B cell (primary cell): Measurements from ENCODE around the gene SLC44A1. TPM values are rescaled to one million over a fixed set of nuclear protein-coding genes. Genes with fewer than 3 reads are reported as not detected.

ENCODE experiments used
- ATAC-seq: fragments of 200-7000 bp; cut with Tn5 transposase; one replicate; pipeline ENCODE4 v1.10.0; 2021; ENCODE audit warnings: low read depth, mild to moderate bottlenecking, moderate number of reproducible peaks, moderate library complexity
- CTCF ChIA-PET: fragments of 350-600 bp; sonication (Branson Sonifier 250); formaldehyde crosslinking; loops from one replicate; lab custom pipeline; 2021; ENCODE audit warnings: antibody characterized with exemption, inconsistent platforms; lab: Charles Lee
- POLR2A ChIA-PET: fragments of 350-600 bp; sonication (Branson Sonifier 250); formaldehyde crosslinking; loops from one replicate; lab custom pipeline; 2021; ENCODE audit warnings: antibody characterized with exemption; lab: Charles Lee
- DNase-seq: peaks from one replicate; pipeline ENCODE4 v3.0.0; 2013
- H2AFZ ChIP-seq: 2 replicates; pipeline ENCODE4 v1.6.1; 2012; ENCODE audit warnings: mild to moderate bottlenecking, low read depth, low read length; ENCODE audit not compliant: insufficient read depth, poor library complexity, severe bottlenecking
- H3K27ac ChIP-seq, 2 donors: 1 replicate in 1 of 2; 2 replicates in 1 of 2; pipeline ENCODE4 v1.5.1; 2012 to 2013; ENCODE audit warnings: low read length in 2 of 2, mild to moderate bottlenecking in 2 of 2, moderate library complexity in 1 of 2
- H3K27me3 ChIP-seq, 4 experiments: fragments of 200-600 bp in 1 of 4; sonication (generic) in 1 of 4; replicated peaks in 1 of 4; 1 replicate in 2 of 4; 2 replicates in 2 of 4; pipeline versions ENCODE4 v1.6.1 to v1.7.0; 2013 to 2016; ENCODE audit warnings: low read length in 3 of 4, mild to moderate bottlenecking in 2 of 4, mixed read lengths in 1 of 4, moderate library complexity in 1 of 4; ENCODE audit not compliant: insufficient read depth in 4 of 4, control insufficient read depth in 3 of 4; ENCODE audit errors: control extremely low read depth in 1 of 4
- H3K36me3 ChIP-seq, 2 experiments: replicated peaks in 1 of 2; 1 replicate in 1 of 2; 2 replicates in 1 of 2; pipeline versions ENCODE4 v1.6.1 to v1.7.1; 2013; ENCODE audit warnings: low read length in 1 of 2; ENCODE audit not compliant: insufficient read depth in 2 of 2, control insufficient read depth in 1 of 2; ENCODE audit errors: control extremely low read depth in 1 of 2, extremely low read depth in 1 of 2
- H3K4me1 ChIP-seq, 2 donors: fragments of 200-600 bp in 1 of 2; sonication (generic) in 1 of 2; 1 replicate in 1 of 2; 2 replicates in 1 of 2; pipeline versions ENCODE4 v1.5.1 to v1.6.1; 2013 to 2017; ENCODE audit warnings: low read length in 2 of 2; ENCODE audit not compliant: control insufficient read depth in 2 of 2, insufficient read depth in 2 of 2
- H3K4me2 ChIP-seq: replicated peaks from 2 replicates; pipeline ENCODE3; 2012; ENCODE audit warnings: mild to moderate bottlenecking, low read depth, low read length; ENCODE audit not compliant: poor library complexity, severe bottlenecking
- H3K4me3 ChIP-seq, 5 experiments: fragments of 200-600 bp in 1 of 5; sonication (generic) in 1 of 5; 1 replicate in 3 of 5; 2 replicates in 2 of 5; pipeline versions ENCODE4 v1.5.1 to v1.7.0; 2011 to 2016; ENCODE audit warnings: low read length in 4 of 5, mild to moderate bottlenecking in 4 of 5, low read depth in 2 of 5, control low read depth in 1 of 5, moderate library complexity in 1 of 5; ENCODE audit not compliant: insufficient read depth in 1 of 5; ENCODE audit errors: control extremely low read depth in 1 of 5, extremely low read depth in 1 of 5
- H3K79me2 ChIP-seq: fragments of 200-600 bp; sonication (generic); one replicate; pipeline ENCODE4 v1.6.0; 2016; ENCODE audit warnings: low read length; ENCODE audit not compliant: control insufficient read depth, insufficient read depth
- H3K9ac ChIP-seq: fragments of 200-600 bp; sonication (generic); 2 replicates; pipeline ENCODE4 v1.6.1; 2017; ENCODE audit warnings: mild to moderate bottlenecking, low read length, moderate library complexity
- H3K9me3 ChIP-seq, 3 donors: one replicate each; pipeline versions ENCODE4 v1.6.1 to v1.7.1; 2013; ENCODE audit warnings: low read length in 2 of 3; ENCODE audit not compliant: control insufficient read depth in 2 of 3, insufficient read depth in 1 of 3; ENCODE audit errors: control extremely low read depth in 1 of 3
- H4K20me1 ChIP-seq: 2 replicates; pipeline ENCODE4 v1.6.0; 2012; ENCODE audit warnings: mild to moderate bottlenecking, low read length; ENCODE audit not compliant: insufficient read depth, control insufficient read depth, poor library complexity, severe bottlenecking
- H3K27ac Mint-ChIP-seq: one replicate; pipeline ENCODE4 v1.8.0; 2021; ENCODE audit warnings: mixed read lengths
- H3K27me3 Mint-ChIP-seq: one replicate; pipeline ENCODE4 v1.8.0; 2021; ENCODE audit warnings: mixed read lengths
- H3K4me1 Mint-ChIP-seq: one replicate; pipeline ENCODE4 v1.8.0; 2021; ENCODE audit warnings: mixed read lengths
- H3K4me3 Mint-ChIP-seq: one replicate; pipeline ENCODE4 v1.8.0; 2021; ENCODE audit warnings: mixed read lengths
- H3K9me3 Mint-ChIP-seq: one replicate; pipeline ENCODE4 v1.8.0; 2022; ENCODE audit warnings: mixed read lengths; ENCODE audit not compliant: insufficient read depth
- CTCF ChIP-seq: fragments of 200-600 bp; IDR thresholded peaks from one replicate; pipeline ENCODE4 v1.8.0; 2022; ENCODE audit warnings: antibody characterized with exemption, mild to moderate bottlenecking
- EZH2 ChIP-seq: IDR thresholded peaks from 2 replicates; pipeline ENCODE4 v1.6.1; 2012; ENCODE audit warnings: borderline replicate concordance, low read depth, mild to moderate bottlenecking, moderate library complexity, low read length; ENCODE audit not compliant: insufficient read depth, poor library complexity, severe bottlenecking
- WGBS: methylation state at CpG from one replicate; pipeline ENCODE4 v1.1.5; 2013; ENCODE audit warnings: missing lambda C conversion rate; ENCODE audit not compliant: insufficient coverage; 5-methylcytosine and 5-hydroxymethylcytosine counted together
- intact Hi-C: fragments of 100-400 bp; cut with micrococcal nuclease; formaldehyde crosslinking; loops from one replicate; pipeline ENCODE4 v1.10.0; 2022
- polyA plus RNA-seq: library from polyadenylated mRNA; depleted of rRNA; stranded (reverse); fragments of >200 nt; gene quantifications from 2 replicates; pipeline ENCODE4 v1.2.3, GENCODE V29; 2012
- total RNA-seq, 2 donors: library from RNA; stranded (reverse); fragments of 120-200 nt in 1 of 2; gene quantifications; 1 replicate in 1 of 2; 2 replicates in 1 of 2; pipeline versions ENCODE4 v1.2.3 to v1.2.4, GENCODE V29; 2013 to 2022

Gene SLC44A1
- total and polyA plus RNA-seq, 2 donors (not counting 1 experiment from before 2014, with no cell fraction given) = 2.2 to 17.7 TPM

DNA sequence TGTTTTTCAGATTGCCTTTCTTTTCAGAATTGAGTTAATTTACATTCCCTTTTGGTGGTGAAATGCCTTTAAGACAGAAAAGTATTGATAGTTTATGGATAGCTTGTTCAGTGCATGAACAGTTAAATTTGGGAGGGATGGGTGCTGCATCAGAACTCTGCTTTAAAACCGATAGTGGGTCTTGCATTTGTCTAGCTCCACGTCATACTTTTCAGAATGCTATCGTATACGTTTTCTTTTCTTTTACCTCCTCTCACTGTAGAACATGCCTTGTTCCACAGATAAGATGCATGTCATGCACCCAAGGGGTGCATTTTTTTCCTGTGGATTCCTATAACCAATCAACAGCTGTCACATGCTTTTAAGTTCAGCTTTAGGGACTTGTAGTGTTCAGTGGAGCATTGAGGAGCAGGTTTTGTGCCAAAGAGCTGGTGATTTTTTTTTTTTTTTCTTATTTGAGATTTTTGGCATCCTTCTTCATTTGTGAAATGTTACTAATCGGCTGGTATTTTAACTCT is 2.3 kb downstream of the SLC44A1 start:
- Mint-ChIP-seq H3K9me3 (no peaks in the 10 kb centered on the region), H3K4me1 (peaks cover 28% of the 10 kb centered on the region), H3K27ac (no peak overlapping the region), H3K4me3 (no peak overlapping the region), H3K27me3 (no peaks in the 10 kb centered on the region)
- H3K4me3 ChIP-seq = no peak overlapping the region
- no peaks in the 10 kb centered on the region for H3K27me3 ChIP-seq
- ChIA-PET POLR2A (no interaction called here), CTCF (interaction anchor here (1.1 to 2.4 kb wide), 3 partner anchors 139 to 466 kb away, joined by 3 to 8 read pairs (median 6); no protein-coding TSS in a partner anchor)
- H3K4me2 ChIP-seq = no peak overlapping the region
- H3K4me1 ChIP-seq = peaks cover 11 to 15% of the 10 kb centered on the region in 2 donors
- no peak overlapping the region for H3K9ac ChIP-seq
- no peaks in the 10 kb centered on the region for H4K20me1 ChIP-seq
- no peaks in the 10 kb centered on the region for H3K36me3 ChIP-seq
- intact Hi-C loops = loop anchor here (10.0 kb wide), 3 partner anchors 108 to 168 kb away; no protein-coding TSS in a partner anchor
- TF ChIP-seq EZH2 = no peak
- H2AFZ ChIP-seq = no peak overlapping the region
- no peaks in the 10 kb centered on the region for H3K9me3 ChIP-seq
- ATAC-seq = no peak
- H3K27ac ChIP-seq = no peak overlapping the region
- WGBS = 91% methylated on average over 4 of the region's 5 CpGs
- DNase-seq = no peak
- H3K79me2 ChIP-seq = peaks cover 26% of the 10 kb centered on the region

DNA sequence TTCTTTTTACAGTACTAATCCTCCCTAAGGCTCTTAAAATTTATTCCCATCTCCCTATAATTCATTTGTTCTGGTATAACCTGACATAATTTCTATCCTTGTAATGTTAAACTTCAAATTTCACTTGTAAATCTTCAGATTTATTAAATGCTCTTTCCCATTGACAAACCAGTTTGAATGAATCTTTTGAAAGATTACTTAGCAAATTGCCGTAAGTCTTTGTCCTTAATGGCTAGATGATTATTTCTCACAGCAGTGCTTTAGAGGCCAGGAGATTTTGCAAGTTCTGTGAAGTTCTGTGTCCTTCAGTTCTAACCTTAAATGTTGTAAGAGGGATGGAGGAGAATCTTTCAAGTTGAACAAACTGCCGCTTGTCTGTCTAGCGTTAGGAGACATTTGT is 4.2 kb downstream of the SLC44A1 start:
- ATAC-seq (no peak), DNase-seq (no peak)
- intact Hi-C loops = loop anchor here (10.0 kb wide), 3 partner anchors 106 to 166 kb away; no protein-coding TSS in a partner anchor
- no peak overlapping the region for H3K27ac ChIP-seq
- TF ChIP-seq EZH2 (no peak), CTCF (no peak)
- ChIA-PET CTCF (interaction anchor here (0.6 to 0.7 kb wide), 2 partner anchors 14 to 291 kb away, joined by 3 read pairs; no protein-coding TSS in a partner anchor), POLR2A (no interaction called here)
- no peaks in the 10 kb centered on the region for H4K20me1 ChIP-seq
- no peaks in the 10 kb centered on the region for H3K27me3 ChIP-seq
- peaks cover 9 to 15% of the 10 kb centered on the region in 2 donors for H3K4me1 ChIP-seq
- H2AFZ ChIP-seq = no peak overlapping the region
- Mint-ChIP-seq H3K27me3 (no peaks in the 10 kb centered on the region), H3K27ac (no peak overlapping the region), H3K4me3 (no peak overlapping the region), H3K9me3 (no peaks in the 10 kb centered on the region), H3K4me1 (peaks cover 16% of the 10 kb centered on the region)
- no peak overlapping the region for H3K4me2 ChIP-seq
- peaks cover 30% of the 10 kb centered on the region for H3K79me2 ChIP-seq
- H3K4me3 ChIP-seq = no peak overlapping the region
- H3K36me3 ChIP-seq = no peaks in the 10 kb centered on the region
- no peak overlapping the region for H3K9ac ChIP-seq
- WGBS = 100% methylated on average over 2 of the region's 3 CpGs
- no peaks in the 10 kb centered on the region for H3K9me3 ChIP-seq
